ENCODE measurements around the gene SERHL2. TPM values are rescaled to one million over a fixed set of nuclear protein-coding genes. Genes with fewer than 3 reads are reported as not detected.
"Not testable (repeated sequence)": the region's sequence is repeated elsewhere in the genome, so short reads cannot be mapped to it uniquely, and the experiment has no call there.

Gene SERHL2
- total RNA-seq, 1 donor from 2014 or later, result 1.6 TPM

GRCh38 chr22:42544686-42545085 is 9.1 kb upstream of the SERHL2 start:
- H3K4me3 ChIP-seq, result no peak overlapping the region
- ATAC-seq (no peak), DNase-seq (no peak)
- H3K27me3 ChIP-seq (ENCODE audit: low read depth), result no peaks in the 10 kb centered on the region
- no peak for TF ChIP-seq CTCF (IDR thresholded peaks at IDR 0.05)
- H3K36me3 ChIP-seq, result no peaks in the 10 kb centered on the region
- no peak overlapping the region for H3K27ac ChIP-seq
- H3K9me3 ChIP-seq, result no peaks in the 10 kb centered on the region
- intact Hi-C loops (cut with DNase I), result no loop called here
- no peaks in the 10 kb centered on the region for H3K4me1 ChIP-seq

GRCh38 chr22:42547562-42547961 is 6.2 kb upstream of the SERHL2 start:
- ATAC-seq (no peak), DNase-seq (no peak)
- no peaks in the 10 kb centered on the region for H3K4me1 ChIP-seq
- no peak for TF ChIP-seq CTCF (IDR thresholded peaks at IDR 0.05)
- intact Hi-C loops (cut with DNase I), result no loop called here
- no peak overlapping the region for H3K27ac ChIP-seq
- no peak overlapping the region for H3K4me3 ChIP-seq
- H3K9me3 ChIP-seq, result no peaks in the 10 kb centered on the region
- no peaks in the 10 kb centered on the region for H3K36me3 ChIP-seq
- H3K27me3 ChIP-seq (ENCODE audit: low read depth), result no peaks in the 10 kb centered on the region

- ATAC-seq; DNase-seq; H3K27me3 ChIP-seq (ENCODE audit: low read depth); intact Hi-C loops (cut with DNase I); H3K27ac ChIP-seq; H3K4me3 ChIP-seq; H3K4me1 ChIP-seq; H3K36me3 ChIP-seq; H3K9me3 ChIP-seq: not testable (repeated sequence)
These were observed 5.6 kb upstream of the SERHL2 start for GRCh38 chr22:42548126-42548525.

- Histone ChIP-seq H3K4me3 (no peak overlapping the region), H3K27ac (no peak overlapping the region), H3K9me3 (no peaks in the 10 kb centered on the region), H3K4me1 (peaks cover 6% of the 10 kb centered on the region), H3K36me3 (no peaks in the 10 kb centered on the region), H3K27me3 (ENCODE audit: low read depth) (no peaks in the 10 kb centered on the region)
- TF ChIP-seq CTCF (IDR thresholded peaks at IDR 0.05), result no peak
- intact Hi-C loops (cut with DNase I), result no loop called here
- ATAC-seq (no peak), DNase-seq (no peak)
These were observed 5.0 kb upstream of the SERHL2 start for GRCh38 chr22:42548597-42549330.

- no peak for TF ChIP-seq CTCF (IDR thresholded peaks at IDR 0.05)
- Histone ChIP-seq H3K27me3 (ENCODE audit: low read depth) (no peaks in the 10 kb centered on the region), H3K9me3 (no peaks in the 10 kb centered on the region), H3K27ac (no peak overlapping the region), H3K4me3 (no peak overlapping the region), H3K36me3 (no peaks in the 10 kb centered on the region), H3K4me1 (peaks cover 12% of the 10 kb centered on the region)
- DNase-seq (no peak), ATAC-seq (no peak)
- intact Hi-C loops (cut with DNase I), result no loop called here
These were observed 4.3 kb upstream of the SERHL2 start for GRCh38 chr22:42549331-42550060.

- H3K36me3 ChIP-seq, result not testable (repeated sequence)
These were observed 1.5 kb upstream of the SERHL2 start for GRCh38 chr22:42552294-42552647.

More at GRCh38 chr22:42552294-42552647, 1.5 kb upstream of the SERHL2 start:
- H3K4me3 ChIP-seq; ATAC-seq; intact Hi-C loops (cut with DNase I); H3K27me3 ChIP-seq (ENCODE audit: low read depth); H3K9me3 ChIP-seq; DNase-seq; H3K27ac ChIP-seq: not testable (repeated sequence)
- peaks cover 12% of the 10 kb centered on the region for H3K4me1 ChIP-seq

Data from lower lobe of right lung (tissue), 2 donors.